DOHH2 (cell line): ENCODE data around the gene OLFML1.

ENCODE experiments used
- EZH2phosphoT487 ChIP-seq: fragments of 200-600 bp; sonication (generic); IDR thresholded peaks from 2 replicates; pipeline ENCODE4 v1.6.1; 2017; ENCODE audit warnings: borderline replicate concordance, mild to moderate bottlenecking, antibody characterized with exemption, low read length, moderate library complexity, mixed read lengths
- TF ChIP-seq, protein P1 (sequence below): fragments of 200-600 bp; sonication (generic); IDR thresholded peaks from one replicate; pipeline ENCODE4 v1.5.1; 2014; ENCODE audit warnings: antibody characterized with exemption, mild to moderate bottlenecking, low read depth, low read length; ENCODE audit not compliant: poor library complexity, severe bottlenecking

DNA sequence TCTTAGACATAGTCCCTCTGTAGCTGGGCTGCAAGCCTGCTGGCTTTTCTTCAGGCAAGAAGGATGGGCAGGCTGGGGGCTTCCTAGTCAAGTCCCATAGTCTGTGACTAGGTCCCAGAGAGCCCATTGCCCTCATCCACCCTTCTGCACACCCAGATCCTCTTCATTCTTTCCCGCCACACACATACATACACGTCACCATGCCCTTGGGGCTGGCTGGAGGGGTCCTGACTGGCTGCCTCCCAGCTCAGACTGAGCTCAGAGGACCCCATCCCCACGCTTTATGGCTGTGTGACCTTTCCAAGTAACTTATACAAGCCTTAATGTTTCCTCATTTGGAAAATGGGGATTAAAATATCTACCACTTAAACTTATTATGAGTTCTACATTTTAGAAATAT, 14.9 kb downstream of the OLFML1 start:
- TF ChIP-seq, protein P1, sequence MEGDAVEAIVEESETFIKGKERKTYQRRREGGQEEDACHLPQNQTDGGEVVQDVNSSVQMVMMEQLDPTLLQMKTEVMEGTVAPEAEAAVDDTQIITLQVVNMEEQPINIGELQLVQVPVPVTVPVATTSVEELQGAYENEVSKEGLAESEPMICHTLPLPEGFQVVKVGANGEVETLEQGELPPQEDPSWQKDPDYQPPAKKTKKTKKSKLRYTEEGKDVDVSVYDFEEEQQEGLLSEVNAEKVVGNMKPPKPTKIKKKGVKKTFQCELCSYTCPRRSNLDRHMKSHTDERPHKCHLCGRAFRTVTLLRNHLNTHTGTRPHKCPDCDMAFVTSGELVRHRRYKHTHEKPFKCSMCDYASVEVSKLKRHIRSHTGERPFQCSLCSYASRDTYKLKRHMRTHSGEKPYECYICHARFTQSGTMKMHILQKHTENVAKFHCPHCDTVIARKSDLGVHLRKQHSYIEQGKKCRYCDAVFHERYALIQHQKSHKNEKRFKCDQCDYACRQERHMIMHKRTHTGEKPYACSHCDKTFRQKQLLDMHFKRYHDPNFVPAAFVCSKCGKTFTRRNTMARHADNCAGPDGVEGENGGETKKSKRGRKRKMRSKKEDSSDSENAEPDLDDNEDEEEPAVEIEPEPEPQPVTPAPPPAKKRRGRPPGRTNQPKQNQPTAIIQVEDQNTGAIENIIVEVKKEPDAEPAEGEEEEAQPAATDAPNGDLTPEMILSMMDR, result no peak
- TF ChIP-seq EZH2phosphoT487, result no peak
